AG04449 (cell line): ENCODE data around the gene P4HB.

ENCODE experiments used
- CTCF ChIA-PET: fragments of 350-600 bp; formaldehyde crosslinking; extraction: SDS; loops from one replicate; lab custom pipeline; 2021; ENCODE audit warnings: antibody characterized with exemption; lab: Yijun Ruan, JAX
- POLR2A ChIA-PET: fragments of 400-600, 350-600 bp; formaldehyde crosslinking; extraction: SDS; loops from one replicate; lab custom pipeline; 2020; ENCODE audit warnings: antibody characterized with exemption, inconsistent platforms; lab: Yijun Ruan, JAX
- DNase-seq: peaks from one replicate; pipeline ENCODE4 v3.0.0-alpha.2; 2010; ENCODE audit warnings: low read depth, low spot score
- H3K4me3 ChIP-seq: 2 replicates; pipeline ENCODE4 v1.5.1; 2011; ENCODE audit warnings: low read depth, mild to moderate bottlenecking, control low read depth, low read length
- CTCF ChIP-seq: IDR thresholded peaks from one replicate; pipeline ENCODE4 v1.5.1; 2011; ENCODE audit warnings: mild to moderate bottlenecking, moderate library complexity, low read length, control low read depth, inconsistent platforms; ENCODE audit not compliant: insufficient read depth; ENCODE audit errors: missing control alignments

The P4HB gene

GRCh38 chr17:81803728-81804558, 56.4 kb downstream of the P4HB start, which contains the start of gene GCGR:
TSS of gene GCGR (plus strand) at chr17:81804150. CDS start at chr17:81809019, 4,869 bp downstream.
- no peak within 1 kb of the TSS for H3K4me3 ChIP-seq
- CTCF ChIA-PET: no interaction called here
- POLR2A ChIA-PET: no interaction called here
- no peak for DNase-seq
- no peak for TF ChIP-seq CTCF

- ChIA-PET POLR2A (no interaction called here), CTCF (no interaction called here)
- no peak overlapping the region for H3K4me3 ChIP-seq
- no peak for DNase-seq
- TF ChIP-seq CTCF: no peak
These were observed 57.3 kb downstream of the P4HB start for GRCh38 chr17:81802856-81803643.

GRCh38 chr17:81802048-81802758, 58.1 kb downstream of the P4HB start:
- no peak overlapping the region for H3K4me3 ChIP-seq
- CTCF ChIA-PET: no interaction called here
- POLR2A ChIA-PET: no interaction called here
- DNase-seq: no peak
- no peak for TF ChIP-seq CTCF

- POLR2A ChIA-PET: no interaction called here
- no peak for TF ChIP-seq CTCF
- no peak overlapping the region for H3K4me3 ChIP-seq
- DNase-seq: no peak
- CTCF ChIA-PET: no interaction called here
These were observed 59.0 kb downstream of the P4HB start for GRCh38 chr17:81801327-81801726.

GRCh38 chr17:81794509-81794908, 65.8 kb downstream of the P4HB start:
- CTCF ChIA-PET: interaction anchor here (1.0 kb wide), 2 partner anchors 59 to 60 kb away, joined by 3 read pairs; no protein-coding TSS in a partner anchor
- no peak overlapping the region for H3K4me3 ChIP-seq
- DNase-seq: no peak
- no peak for TF ChIP-seq CTCF
- POLR2A ChIA-PET: no interaction called here
